Type B pancreatic cell (in vitro differentiated cells): ENCODE data around the gene LDLRAD4. TPM values are rescaled to one million over a fixed set of nuclear protein-coding genes. Genes with fewer than 3 reads are reported as not detected.

Experiments used
- DNase-seq: peaks from one replicate; pipeline ENCODE4 v3.0.0; 2021; ENCODE audit warnings: mixed read lengths; ENCODE audit not compliant: unreplicated experiment; ENCODE audit errors: extremely low spot score
- H3K27ac Mint-ChIP-seq: 2 replicates; pipeline ENCODE4 v1.8.0; 2021; ENCODE audit warnings: mild to moderate bottlenecking, mixed read lengths
- H3K27me3 Mint-ChIP-seq: 2 replicates; pipeline ENCODE4 v1.8.0; 2021; ENCODE audit warnings: mixed read lengths
- H3K36me3 Mint-ChIP-seq: 2 replicates; pipeline ENCODE4 v1.8.0; 2021; ENCODE audit warnings: mixed read lengths
- H3K4me1 Mint-ChIP-seq: one replicate; pipeline ENCODE4 v1.8.0; 2021; ENCODE audit warnings: mixed read lengths; ENCODE audit not compliant: unreplicated experiment
- H3K4me3 Mint-ChIP-seq: 2 replicates; pipeline ENCODE4 v1.8.0; 2021; ENCODE audit warnings: mild to moderate bottlenecking, mixed read lengths
- H3K9me3 Mint-ChIP-seq: 2 replicates; pipeline ENCODE4 v1.8.0; 2021; ENCODE audit warnings: mixed read lengths
- CTCF ChIP-seq: fragments of 200-600 bp; sonication (generic); conservative IDR thresholded peaks from 2 replicates; pipeline ENCODE4 v1.5.0; 2021; ENCODE audit warnings: antibody characterized with exemption, mild to moderate bottlenecking
- total RNA-seq: library from RNA; stranded (reverse); gene quantifications from 2 replicates; pipeline ENCODE4 v1.2.1, GENCODE V29; 2021; ENCODE audit warnings: low replicate concordance

LDLRAD4 gene
- total RNA-seq, 1 donor from 2014 or later, result 2.4 TPM

- H3K4me3 Mint-ChIP-seq, result no peak overlapping the region
- no peak for TF ChIP-seq CTCF
- H3K27ac Mint-ChIP-seq, result no peak overlapping the region
- no peaks in the 10 kb centered on the region for H3K27me3 Mint-ChIP-seq
- no peaks in the 10 kb centered on the region for H3K36me3 Mint-ChIP-seq
- no peak for DNase-seq
- H3K9me3 Mint-ChIP-seq, result no peaks in the 10 kb centered on the region
- no peaks in the 10 kb centered on the region for H3K4me1 Mint-ChIP-seq
Observed at GRCh38 chr18:13357289-13357688, 138.7 kb downstream of the LDLRAD4 start.

GRCh38 chr18:13359210-13359609, 140.7 kb downstream of the LDLRAD4 start:
- H3K4me1 Mint-ChIP-seq, result no peaks in the 10 kb centered on the region
- no peak overlapping the region for H3K4me3 Mint-ChIP-seq
- H3K36me3 Mint-ChIP-seq, result no peaks in the 10 kb centered on the region
- H3K27me3 Mint-ChIP-seq, result no peaks in the 10 kb centered on the region
- H3K27ac Mint-ChIP-seq, result no peak overlapping the region
- no peak for TF ChIP-seq CTCF
- no peaks in the 10 kb centered on the region for H3K9me3 Mint-ChIP-seq
- DNase-seq, result no peak

- H3K9me3 Mint-ChIP-seq, result no peaks in the 10 kb centered on the region
- peaks cover 13% of the 10 kb centered on the region for H3K27me3 Mint-ChIP-seq
- DNase-seq, result no peak
- TF ChIP-seq CTCF, result no peak
- H3K36me3 Mint-ChIP-seq, result no peaks in the 10 kb centered on the region
- no peak overlapping the region for H3K4me3 Mint-ChIP-seq
- no peaks in the 10 kb centered on the region for H3K4me1 Mint-ChIP-seq
- H3K27ac Mint-ChIP-seq, result no peak overlapping the region
Observed at GRCh38 chr18:13361431-13361830, 142.9 kb downstream of the LDLRAD4 start.

- no peaks in the 10 kb centered on the region for H3K4me1 Mint-ChIP-seq
- no peaks in the 10 kb centered on the region for H3K36me3 Mint-ChIP-seq
- no peak for DNase-seq
- peaks cover 19% of the 10 kb centered on the region for H3K27me3 Mint-ChIP-seq
- H3K27ac Mint-ChIP-seq, result no peak overlapping the region
- H3K9me3 Mint-ChIP-seq, result no peaks in the 10 kb centered on the region
- TF ChIP-seq CTCF, result no peak
- H3K4me3 Mint-ChIP-seq, result no peak overlapping the region
Observed at GRCh38 chr18:13362051-13362450, 143.5 kb downstream of the LDLRAD4 start.

GRCh38 chr18:13362607-13363006, 144.0 kb downstream of the LDLRAD4 start:
- Mint-ChIP-seq H3K27ac (no peak overlapping the region), H3K4me3 (no peak overlapping the region)
- no peak for DNase-seq

More at GRCh38 chr18:13362607-13363006, 144.0 kb downstream of the LDLRAD4 start:
- TF ChIP-seq CTCF, result no peak
- Mint-ChIP-seq H3K4me1 (no peaks in the 10 kb centered on the region), H3K9me3 (no peaks in the 10 kb centered on the region), H3K36me3 (no peaks in the 10 kb centered on the region), H3K27me3 (peaks cover 20% of the 10 kb centered on the region)
